GM21723 (cell line): ENCODE results near the gene CORO2B.
"Not testable (repeated sequence)": the region's sequence is repeated elsewhere in the genome, so short reads cannot be mapped to it uniquely, and the experiment has no call there.

ENCODE experiments used
- ATAC-seq: cut with Tn5 transposase; IDR thresholded peaks from one replicate; pipeline ENCODE4 v1.9.1; 2021; ENCODE audit warnings: mild to moderate bottlenecking, moderate library complexity; ENCODE audit not compliant: unreplicated experiment

The CORO2B gene

DNA sequence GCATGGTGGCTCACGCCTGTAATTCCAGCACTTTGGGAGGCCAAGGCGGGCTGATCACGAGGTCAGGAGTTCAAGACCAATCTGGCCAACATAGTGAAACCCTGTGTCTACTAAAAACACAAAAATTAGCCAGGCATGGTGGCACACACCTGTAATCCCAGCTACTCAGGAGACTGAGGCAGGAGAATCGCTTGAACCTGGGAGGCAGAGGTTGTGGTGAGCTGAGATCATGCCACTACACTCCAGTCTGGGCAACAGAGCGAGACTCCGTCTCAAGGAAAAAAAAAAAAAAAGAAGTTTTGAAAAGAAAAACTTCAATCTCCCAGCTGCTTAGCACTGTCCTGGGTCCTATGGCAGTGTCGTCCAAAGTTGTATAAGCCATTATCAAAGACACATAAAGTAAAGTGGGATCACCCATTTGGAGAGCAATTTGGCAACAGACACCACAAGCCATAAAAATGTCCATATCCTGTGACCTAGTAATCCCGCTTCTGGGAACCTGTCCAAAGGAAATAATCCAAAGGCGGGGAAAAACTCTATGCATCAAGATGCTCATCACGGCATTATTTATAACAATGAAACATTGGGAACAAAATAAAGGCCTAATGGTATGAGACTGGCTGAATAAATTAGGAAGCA lies 26.2 kb downstream of the CORO2B start:
- not testable (repeated sequence) for ATAC-seq

DNA sequence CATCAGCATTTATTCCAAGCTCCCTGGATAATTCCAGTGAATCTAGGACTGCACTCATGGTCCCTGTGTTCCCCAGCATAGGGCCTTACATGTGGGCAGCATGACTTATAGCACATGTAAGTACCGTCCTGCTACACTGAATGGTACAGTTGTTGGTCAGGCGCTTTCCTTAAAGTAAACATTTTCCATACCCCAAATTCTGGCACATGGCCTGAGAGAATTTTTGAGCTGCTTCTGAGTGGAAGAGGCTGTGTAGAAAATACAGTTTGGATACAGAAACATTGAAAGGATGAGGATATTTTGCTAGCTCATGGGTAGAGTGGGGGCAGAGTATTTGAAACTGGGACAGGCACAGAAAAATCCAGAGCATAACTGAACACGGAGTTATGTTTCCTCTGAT lies 27.6 kb downstream of the CORO2B start:
- ATAC-seq = no peak

DNA sequence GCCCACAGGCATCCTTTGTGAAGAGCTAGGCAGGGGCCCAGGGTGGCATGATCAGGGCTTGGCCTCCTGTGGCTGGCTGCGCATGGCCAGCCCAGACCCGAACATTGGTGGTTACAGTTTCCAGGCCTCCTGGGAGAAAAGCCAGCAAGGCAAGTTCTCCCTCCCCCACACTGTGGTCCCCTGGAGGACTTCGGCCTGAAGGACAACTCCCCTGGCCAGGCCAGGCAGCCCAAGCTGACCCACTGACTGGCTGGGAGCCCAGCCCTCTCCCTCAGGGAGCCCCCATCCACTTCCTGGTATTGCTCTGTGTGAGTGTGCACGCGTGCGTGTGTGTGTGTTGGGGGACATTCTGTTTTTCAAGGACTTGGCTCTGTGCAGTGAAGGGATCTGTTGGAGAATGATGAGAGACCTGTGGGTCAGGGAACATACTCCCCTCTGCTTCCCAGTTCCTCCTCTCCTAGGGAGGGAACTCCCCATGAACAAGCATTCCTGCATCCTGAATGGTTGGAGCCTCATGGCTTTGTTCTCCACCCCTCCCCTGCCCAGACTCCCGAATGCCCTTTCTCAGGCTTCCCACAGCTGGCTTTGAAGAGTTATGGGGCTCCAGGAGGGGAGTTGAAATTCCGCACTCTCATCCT lies 29.5 kb downstream of the CORO2B start:
- no peak for ATAC-seq

DNA sequence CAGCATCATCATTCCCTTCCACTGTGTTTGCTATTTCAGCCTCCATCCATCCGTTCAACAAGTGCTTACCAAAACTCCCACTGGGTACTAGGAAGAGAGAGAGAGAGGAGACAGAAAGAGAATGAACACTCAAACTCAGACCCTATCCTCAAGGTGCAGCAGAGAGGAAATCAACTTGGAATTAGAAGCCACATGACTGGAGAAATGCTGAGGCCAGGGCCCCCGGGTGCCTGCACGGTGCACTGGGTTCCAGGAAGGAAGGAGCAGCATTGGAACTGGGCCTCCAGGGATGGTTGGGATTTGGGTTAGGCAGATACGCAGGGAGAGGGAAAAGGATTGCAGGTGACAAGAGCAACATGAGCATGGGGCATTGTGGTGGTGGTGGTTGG lies 30.0 kb downstream of the CORO2B start:
- no peak for ATAC-seq

DNA sequence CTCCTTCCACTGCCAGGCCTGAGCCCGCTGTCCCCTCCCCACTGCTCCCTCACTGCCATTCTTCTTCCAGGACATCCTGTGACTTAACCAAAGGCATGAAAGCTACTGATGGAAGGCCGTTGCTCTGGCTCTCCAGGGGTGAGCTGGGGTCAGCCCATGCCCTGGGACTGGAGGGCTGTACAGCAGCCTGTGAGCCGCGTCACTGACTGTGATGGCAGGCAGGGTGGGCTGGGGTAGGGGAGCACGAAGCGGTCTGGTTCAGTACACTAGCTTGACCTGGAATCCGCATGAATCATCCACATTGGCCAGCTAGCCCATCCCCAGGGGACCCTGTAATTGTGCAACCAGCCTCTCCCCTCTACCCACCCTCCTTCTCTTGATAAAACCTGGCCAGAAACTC lies 30.8 kb downstream of the CORO2B start:
- no peak for ATAC-seq

DNA sequence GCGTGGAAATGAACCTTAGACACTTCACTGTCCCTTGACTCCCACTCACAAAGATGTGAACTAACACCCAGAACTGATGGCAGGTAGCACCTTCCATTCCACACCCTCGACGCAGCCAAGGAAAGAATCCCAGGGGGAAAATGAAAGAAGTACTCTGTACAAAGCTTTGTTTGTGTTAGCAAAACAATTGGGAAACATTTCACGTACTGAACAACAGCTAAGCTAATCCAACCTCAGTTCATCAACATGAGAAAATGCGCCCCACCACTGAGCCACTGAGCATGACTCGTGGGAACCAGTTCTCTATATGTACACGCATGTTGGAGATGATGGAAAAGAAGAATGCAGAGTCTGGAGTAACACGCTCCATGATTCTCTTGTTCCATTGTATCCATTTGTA lies 32.0 kb downstream of the CORO2B start:
- no peak for ATAC-seq

DNA sequence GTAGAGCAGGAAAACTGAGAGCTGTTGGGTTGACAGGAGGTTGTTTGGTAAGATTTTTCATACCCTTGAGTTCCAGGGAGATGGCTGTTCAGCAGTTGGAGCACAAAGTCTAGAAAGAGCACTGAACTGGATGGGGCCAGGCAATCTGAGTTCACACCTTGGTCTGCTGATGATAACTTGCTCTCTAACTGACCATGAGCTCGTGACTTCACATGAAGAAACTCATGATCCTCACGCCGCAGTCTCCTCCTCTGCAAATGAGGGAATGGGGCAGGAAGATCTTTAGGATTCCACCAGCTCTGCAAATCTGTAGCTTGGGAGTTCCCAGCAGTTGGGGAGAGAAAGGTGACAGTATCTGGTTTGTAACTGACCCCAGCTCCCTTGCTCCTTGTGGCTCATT lies 33.7 kb downstream of the CORO2B start:
- ATAC-seq = no peak

DNA sequence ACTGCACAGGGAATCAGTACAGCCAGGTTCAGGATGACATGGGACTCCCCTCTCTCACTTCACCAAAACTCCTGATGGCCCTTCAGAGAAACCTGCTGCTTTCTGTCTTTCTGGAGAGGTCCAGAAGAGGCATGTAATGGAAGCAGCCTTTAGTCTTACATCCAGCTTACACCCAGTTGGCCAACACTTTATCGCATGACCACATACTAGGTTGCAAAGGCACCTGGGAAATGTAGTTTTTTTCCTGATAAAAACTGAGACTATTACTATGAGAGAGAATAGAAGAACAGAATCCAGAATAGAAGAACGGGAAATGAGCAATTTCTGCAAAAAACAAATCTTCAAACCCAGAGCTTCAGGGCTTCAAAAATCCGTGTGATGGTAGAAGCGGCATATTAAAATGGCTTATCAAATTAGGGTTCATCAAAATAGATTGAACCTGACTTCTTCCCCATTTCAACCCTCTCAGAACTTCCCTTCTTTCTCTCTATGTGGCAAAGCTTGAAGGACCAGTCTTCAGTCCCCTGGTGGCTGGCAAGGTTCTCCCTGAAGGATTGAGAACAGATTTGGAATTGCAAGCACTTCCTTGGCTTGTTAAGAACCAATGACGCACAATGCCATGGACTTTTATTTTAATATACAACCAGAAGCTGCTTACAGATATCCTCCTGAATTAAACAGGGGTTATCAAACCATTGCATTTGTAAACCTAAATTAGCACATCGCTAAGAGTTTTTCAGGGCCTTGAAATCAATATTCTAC lies 34.4 kb downstream of the CORO2B start:
- no peak for ATAC-seq

DNA sequence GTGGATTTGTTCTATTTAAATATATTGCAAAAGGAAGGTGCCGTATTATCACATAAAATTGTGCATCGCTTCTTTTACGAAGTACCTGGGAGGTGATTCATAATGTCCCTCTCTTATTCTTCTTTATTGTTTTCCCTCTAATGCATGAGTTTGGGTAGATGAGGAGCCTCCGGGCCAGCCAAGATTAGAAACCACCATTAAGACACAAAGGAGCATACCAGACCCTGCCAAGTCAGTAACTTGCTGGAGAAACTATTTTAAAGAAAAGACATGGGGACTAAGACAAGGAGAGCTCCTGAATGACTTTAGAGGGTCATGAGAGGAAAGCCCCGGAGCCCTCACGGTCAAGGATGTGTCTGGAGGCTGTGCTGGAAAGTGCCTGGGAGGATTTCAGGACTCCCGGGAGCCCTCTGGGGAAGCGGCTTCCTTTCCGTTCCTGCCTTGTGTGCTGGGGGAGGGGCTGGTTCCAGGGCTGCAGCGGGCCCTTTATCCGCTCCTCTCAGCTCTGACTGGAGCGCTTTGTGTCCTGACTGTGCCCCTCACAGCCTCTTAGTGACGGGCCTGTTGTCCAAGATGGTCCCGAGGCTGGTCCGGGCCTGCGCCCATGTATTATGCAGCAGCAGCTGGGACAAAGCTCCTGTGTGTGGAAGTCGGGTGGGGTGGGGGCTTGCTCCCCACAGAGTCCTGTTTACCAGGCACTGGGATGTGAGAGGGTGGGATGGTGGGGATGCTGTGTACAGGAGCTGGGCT lies 35.7 kb downstream of the CORO2B start:
- no peak for ATAC-seq

DNA sequence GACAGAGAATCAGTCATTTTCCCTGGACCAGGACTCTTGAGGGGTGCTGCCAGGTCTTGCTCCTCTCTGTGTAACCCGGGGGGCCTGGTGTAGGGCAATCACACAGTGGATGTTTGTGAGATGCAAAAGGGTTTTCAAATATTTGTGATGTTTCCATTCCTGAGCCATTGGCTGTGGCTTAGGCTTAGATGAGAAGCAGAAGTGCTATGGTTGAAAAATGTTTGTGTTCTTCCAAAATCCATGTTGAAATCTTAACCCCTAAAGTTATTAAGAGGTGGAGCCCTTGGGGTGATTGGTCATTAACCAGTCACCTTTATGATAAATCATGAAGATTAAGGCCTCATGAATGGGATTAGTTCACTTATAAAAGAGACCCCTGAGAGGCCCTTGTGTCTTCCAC lies 36.5 kb downstream of the CORO2B start:
- no peak for ATAC-seq

DNA sequence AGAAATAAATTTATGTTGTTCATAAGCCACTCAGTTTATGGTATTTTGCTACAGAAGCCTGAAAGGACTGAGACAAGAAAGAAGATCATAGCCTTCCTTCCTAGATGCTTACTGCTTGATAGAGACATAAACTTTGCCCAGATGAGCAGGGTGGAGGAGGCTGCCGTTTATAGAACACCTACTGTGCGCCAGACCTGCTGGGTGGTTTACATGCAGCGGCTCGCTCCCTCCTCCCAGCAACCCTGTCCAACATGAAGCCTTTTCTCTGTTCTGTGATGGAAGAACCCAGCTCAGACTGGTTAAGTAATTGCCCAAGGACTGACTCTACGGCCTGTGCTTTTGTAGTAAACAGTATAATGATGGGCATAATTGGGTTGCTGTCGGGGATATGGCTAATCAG lies 37.0 kb downstream of the CORO2B start:
- ATAC-seq = no peak

DNA sequence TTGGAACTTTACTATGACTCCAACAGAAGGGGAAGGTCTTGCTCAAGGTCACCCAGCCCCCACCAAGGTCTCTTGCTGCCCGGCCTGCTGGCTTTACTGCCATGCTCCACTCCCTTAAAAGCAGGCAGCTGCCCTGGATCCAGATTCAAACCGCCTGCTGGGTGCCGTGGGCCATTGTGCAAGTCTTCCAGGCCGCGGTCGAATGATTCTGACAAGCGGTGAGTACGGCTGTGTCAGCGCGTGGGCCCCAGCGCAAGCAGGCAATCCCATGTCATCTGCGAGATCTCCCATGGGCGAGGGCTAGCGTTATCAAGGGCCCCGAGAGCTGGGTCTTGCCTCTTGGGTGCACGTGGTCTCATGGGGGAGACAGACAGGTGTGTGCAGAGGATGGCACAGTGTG lies 37.6 kb downstream of the CORO2B start:
- ATAC-seq = no peak

DNA sequence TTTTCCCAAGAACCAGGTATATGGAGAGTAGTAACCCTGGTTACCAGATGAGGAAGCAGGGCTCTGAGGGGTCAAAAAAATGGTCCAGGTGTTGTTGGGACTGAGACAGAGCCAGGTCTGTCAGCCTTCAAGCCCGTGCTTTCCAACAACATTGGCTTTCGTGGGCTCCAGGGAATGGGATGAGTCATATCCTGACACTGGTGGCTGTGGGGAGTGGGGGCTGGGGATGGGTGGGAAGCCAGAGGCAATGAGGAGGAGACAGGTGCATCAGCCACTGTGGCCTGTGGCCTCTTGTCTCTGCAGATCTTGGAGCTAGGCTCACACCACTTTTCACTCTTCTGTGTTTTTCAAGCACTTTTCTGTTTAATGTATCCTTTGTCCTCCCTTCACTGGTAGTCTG lies 38.2 kb downstream of the CORO2B start:
- ATAC-seq = no peak

DNA sequence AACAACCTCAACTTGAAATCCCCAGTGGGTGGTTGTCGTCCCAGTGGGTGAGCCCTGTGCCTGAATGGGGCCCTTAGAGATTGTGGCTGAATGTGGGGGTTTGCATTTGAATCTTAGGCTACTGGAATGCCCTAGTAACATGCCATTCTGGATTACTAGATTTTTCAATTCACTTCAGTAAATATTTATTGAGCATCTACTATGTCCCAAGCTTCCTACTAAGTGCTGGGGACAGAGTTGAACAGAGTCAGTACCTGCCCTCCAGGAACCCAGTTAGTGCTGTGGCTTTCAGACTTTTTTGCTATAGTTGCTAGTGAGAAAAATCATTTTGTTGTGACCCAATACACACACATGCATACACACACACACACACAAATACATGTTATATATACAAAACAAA lies 39.0 kb downstream of the CORO2B start:
- no peak for ATAC-seq

DNA sequence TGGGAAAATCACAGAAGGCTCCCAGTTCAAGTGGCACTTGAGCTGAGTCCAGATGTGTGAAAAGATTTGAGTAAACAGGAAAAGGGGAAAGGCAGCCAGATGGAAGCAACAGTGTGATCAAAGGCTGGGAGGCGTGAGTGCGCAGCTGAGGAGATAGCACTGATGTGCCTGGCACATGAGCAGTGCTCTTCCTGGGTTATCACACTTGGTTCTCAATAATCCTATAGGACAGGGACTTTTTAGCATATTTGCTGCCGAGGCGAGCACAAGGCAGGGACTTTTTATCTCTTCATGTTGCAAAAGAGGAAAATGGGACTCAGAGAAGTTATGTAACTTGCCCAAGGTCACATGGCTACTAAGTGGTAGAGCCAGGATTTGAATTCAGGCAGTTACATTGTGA lies 39.6 kb downstream of the CORO2B start:
- ATAC-seq = no peak

DNA sequence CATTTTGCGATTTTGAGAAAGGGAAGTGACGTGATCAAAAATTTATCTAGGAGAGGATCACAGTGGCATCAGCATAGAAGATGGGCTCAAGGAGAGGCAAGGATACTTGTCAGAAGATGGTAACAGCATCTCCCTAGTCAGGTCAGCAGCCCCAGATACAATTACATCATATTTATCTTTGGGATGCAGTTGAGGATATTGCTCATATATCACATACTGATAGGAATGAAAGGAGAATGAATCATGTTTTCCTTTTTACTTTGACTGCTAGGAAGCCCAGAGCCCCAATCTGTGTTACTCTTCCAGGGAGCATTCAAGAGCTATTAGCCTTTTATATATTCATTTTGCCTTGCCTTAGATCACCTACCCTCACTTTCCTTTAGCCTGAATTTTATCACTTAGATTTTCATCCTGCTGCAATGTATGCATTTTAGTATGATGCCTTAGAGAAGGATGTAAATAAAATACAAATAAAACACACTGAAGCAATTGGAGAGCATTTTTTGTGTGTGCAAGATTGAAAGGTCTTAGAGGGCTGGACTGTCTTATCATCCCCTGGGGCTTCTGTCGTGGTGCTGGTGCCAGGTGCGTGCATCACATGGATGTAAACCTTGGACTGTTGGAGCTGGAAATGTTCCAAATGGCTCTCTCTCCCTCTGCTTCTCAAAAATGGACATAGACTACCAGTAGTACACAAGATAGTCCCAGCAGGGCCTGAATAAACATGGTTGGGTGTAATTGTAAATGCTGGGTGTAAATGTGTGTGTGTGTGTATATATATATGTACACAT lies 40.3 kb downstream of the CORO2B start:
- no peak for ATAC-seq

DNA sequence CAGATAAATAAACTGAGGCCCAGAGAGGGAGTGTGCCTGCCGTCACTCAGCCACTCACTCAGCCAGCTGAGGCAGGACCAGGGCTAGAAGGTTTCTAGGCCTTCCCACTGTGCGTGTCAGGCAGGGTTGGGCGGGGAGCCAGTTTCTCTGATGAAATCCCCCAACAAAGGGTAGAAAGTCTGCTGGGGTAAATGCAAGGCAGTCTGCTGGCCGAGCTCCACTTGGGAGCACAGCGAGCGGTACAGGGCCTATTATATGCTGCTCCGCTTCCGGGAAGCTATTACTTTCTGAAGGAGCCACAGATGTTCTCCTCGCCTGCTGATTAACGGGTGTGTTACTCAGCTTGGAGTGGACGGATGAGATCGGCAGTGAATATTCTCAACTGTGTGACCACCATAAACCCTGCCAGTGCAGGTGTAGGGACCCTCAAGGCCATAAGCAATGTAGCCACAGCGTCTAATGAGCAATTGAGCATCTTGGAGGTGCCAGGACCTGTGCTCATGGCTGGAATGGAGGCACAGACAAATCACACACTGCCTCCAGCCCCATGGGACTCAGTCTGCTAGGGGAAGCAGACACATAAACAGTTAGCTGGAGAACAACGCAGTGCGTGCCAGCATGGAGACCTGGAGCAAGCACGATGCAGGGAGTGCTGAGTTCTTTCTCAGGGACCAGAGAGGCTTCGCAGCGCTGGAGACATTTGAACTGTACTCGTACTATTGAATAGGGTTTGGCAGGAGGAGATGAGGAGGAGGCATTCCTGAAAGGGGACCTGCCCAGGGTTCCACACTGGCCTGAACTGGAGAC lies 42.1 kb downstream of the CORO2B start:
- no peak for ATAC-seq

DNA sequence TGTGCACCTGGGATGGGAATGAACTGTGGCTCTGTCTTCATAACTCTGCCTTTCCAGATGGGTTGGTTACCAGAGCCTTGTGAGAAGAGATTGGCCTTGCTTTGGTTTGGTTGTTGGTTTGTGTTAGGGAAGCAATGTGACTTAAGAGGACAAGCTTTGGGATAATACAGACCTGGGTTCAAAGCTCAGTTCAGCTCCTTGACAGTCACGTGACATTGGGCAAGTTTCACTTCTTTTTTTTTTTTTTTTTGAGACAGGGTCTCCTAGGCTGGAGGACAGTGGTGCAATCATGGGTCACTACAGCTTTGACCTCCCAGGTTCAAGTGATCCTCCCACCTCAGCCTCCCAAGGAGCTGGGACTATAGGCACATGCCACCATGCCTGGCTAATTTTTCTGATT lies 42.7 kb downstream of the CORO2B start:
- ATAC-seq = no peak

DNA sequence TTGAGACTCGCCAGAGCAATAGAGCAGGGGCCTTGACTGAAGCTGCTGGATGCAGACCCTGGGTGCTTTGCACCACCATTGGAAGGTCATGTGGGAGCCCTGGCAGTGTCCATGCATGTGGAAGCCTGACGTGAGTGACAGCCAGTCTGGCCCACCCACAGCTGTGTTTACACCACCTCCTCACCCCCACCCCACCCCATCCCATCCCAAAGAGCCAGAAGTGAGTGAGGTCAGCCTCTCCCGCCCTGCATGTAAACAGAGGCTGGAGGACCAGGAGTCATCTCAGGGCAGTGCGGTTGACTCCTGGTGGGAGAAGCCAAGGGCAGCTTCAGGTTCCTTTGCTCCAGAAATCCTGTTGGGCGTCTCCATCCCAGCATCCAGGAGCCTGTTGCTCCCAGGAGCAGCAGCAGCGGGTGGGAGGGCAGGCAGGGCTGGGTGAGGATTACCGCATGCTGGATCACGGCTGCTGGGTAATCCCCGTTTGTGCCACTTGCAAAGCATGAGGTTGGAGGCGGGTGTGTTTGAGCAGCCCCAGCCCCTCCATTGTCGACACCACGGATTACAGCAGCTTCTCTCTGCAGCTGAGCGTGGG lies 44.6 kb downstream of the CORO2B start:
- no peak for ATAC-seq

DNA sequence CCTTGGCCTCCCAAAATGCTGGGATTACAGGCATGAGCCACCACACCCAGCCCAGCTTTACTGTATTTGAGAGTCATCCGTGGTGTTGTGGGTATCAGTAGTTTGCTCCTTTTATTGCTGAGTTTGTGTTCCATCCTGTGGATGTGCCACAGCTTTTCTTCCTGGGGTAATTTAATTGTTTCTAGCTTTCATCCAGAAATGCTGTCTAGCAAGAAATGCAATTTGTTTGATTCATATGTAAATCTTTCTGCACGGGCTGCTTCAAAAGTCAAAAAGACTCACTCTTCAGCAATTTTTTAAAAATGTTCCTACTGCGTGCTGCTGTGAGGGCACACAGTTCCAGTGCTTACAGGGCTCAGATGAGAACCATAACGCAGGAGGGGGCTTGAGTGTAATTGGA lies 47.1 kb downstream of the CORO2B start:
- ATAC-seq = no peak
